Measurements from ENCODE around the gene CCDC187.
A peak's percentile ranks its signal among the peaks of the same experiment; 100 is the strongest.
"Not testable (repeated sequence)": the region's sequence is repeated elsewhere in the genome, so short reads cannot be mapped to it uniquely, and the experiment has no call there.

The CCDC187 gene

DNA sequence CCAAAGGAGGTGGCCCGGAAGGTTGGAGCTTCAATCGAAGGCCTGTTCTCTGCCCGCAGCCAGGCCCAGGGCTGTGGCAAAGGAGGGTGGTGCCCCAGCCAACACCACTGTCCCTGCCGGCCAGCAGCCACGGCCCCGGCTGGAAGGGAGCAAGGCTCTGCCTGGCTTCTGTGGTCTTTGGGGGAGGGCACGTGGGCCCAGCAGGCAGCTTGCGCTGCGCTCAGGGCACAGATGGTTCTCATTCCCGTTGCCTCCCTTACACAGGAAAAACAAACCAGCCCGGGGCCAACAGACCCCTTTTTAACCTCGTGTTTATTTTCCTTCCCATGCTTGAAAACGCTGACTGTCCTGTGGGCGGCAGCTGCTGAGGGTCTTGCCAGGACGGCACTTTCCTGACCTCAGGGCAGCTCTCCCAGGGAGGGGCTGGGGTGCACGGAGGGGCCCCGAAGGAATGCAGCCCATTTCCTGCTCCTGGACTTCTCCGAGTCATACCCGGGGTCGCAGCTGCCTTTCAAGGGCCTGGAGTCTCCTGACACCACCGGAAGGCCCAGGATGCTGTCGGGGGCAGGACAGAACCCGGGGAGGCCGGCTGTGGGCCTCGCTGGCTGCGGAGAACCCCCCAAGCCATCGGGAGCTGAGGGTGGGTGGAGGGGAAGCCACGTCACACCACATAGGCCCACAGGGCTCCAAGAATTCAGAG lies 22.3 kb upstream of the CCDC187 start:
- TF ChIP-seq, protein P1, sequence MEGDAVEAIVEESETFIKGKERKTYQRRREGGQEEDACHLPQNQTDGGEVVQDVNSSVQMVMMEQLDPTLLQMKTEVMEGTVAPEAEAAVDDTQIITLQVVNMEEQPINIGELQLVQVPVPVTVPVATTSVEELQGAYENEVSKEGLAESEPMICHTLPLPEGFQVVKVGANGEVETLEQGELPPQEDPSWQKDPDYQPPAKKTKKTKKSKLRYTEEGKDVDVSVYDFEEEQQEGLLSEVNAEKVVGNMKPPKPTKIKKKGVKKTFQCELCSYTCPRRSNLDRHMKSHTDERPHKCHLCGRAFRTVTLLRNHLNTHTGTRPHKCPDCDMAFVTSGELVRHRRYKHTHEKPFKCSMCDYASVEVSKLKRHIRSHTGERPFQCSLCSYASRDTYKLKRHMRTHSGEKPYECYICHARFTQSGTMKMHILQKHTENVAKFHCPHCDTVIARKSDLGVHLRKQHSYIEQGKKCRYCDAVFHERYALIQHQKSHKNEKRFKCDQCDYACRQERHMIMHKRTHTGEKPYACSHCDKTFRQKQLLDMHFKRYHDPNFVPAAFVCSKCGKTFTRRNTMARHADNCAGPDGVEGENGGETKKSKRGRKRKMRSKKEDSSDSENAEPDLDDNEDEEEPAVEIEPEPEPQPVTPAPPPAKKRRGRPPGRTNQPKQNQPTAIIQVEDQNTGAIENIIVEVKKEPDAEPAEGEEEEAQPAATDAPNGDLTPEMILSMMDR (conservative IDR thresholded peaks at IDR 0.05), result no peak

GRCh38 chr9:136325358-136325757 lies 21.5 kb upstream of the CCDC187 start:
- TF ChIP-seq, protein P1 (conservative IDR thresholded peaks at IDR 0.05), result no peak
- H3K27ac ChIP-seq, result no peak overlapping the region

More for the DNA sequence above, 22.3 kb upstream of the CCDC187 start:
- peak overlapping the region; percentile 84 for H3K27ac ChIP-seq

GRCh38 chr9:136324501-136325300 lies 20.8 kb upstream of the CCDC187 start:
- no peak overlapping the region for H3K27ac ChIP-seq
- TF ChIP-seq, protein P1 (conservative IDR thresholded peaks at IDR 0.05), result peak; percentile 18

- TF ChIP-seq, protein P1 (conservative IDR thresholded peaks at IDR 0.05), result no peak
- H3K27ac ChIP-seq, result no peak overlapping the region
These were observed 19.5 kb upstream of the CCDC187 start for GRCh38 chr9:136323371-136323789.

- TF ChIP-seq, protein P1 (conservative IDR thresholded peaks at IDR 0.05), result no peak
- H3K27ac ChIP-seq, result no peak overlapping the region
These were observed 18.9 kb upstream of the CCDC187 start for GRCh38 chr9:136322756-136323330.

DNA sequence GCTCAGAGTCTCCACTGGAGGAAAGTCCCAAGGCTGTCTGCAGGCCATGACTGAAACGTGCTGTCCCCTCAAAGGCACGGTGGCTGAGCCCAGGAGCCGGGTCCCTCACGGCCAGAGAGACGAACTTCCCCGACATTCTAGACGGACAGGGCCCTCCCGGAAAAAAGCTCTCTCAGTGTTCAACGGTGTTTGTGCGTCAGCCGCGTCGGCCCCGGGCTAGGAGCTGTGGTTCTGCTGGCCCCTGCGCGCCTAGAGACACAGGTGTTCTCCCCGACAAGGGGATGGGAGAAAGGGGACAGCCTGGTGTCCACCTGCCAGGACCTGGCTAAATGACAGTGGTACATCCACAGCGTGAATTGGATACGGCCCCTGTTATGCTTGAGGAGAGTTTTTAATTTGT lies 17.7 kb upstream of the CCDC187 start:
- TF ChIP-seq, protein P1 (conservative IDR thresholded peaks at IDR 0.05), result no peak
- H3K27ac ChIP-seq, result no peak overlapping the region

DNA sequence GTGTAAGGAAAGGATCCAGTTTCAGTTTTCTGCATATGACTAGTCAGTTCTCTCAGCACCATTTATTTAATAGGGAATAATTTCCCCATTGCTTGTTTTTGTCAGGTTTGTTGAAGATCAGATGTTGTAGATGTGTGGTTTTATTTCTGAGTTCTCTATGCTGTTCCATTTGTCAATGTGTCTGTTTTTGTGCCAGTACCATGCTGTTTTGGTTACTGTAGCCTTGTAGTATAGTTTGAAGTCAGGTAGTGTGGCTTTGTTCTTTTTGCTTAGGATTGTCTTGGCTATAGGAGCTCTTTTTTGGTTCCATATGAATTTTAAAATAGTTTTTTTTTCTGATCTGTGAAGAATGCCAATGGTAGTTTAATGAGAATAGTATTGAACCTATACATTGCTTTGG lies 17.1 kb upstream of the CCDC187 start:
- H3K27ac ChIP-seq, result not testable (repeated sequence)

DNA sequence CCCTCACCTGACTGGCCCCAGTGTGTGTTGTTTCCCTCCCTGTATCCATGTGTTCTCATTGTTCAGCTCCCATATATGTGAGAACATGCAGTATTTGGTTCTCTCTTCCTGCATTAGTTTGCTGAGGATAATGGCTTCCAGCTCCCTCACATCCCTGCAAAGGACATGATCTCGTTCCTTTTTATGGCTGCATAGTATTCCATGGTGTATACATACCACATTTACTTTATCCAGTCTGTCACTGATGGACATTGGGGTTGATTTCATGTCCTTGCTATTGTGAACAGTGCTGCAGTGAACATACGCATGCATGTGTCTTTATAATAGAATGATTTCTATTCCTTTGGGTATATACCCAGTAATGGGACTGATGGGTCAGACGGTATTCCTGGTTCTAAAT lies 16.1 kb upstream of the CCDC187 start:
- not testable (repeated sequence) for H3K27ac ChIP-seq

DNA sequence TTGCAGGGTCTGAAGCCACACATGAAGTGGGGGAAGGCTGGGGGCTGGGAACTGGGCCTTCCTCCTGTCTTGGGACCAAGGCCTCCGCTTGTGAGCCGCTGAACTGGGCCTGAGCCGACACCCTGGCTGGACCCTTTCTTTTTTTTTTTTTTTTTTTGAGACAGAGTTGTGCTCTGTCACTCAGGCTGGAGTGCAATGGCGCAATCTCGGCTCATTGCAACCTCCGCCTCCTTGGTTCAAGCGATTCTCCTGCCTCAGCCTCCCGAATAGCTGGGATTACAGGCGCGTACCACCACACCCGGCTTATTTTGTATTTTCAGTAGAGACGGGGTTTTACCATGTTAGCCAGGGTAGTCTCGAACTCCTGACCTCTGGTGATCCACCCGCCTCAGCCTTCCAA lies 15.3 kb upstream of the CCDC187 start:
- H3K27ac ChIP-seq, result not testable (repeated sequence)
